Endothelial cell of umbilical vein (primary cell): Measurements from ENCODE around the gene PRPF8.

Experiments used
- CTCF ChIP-seq, 2 donors: IDR thresholded peaks; 1 replicate in 1 of 2; 2 replicates in 1 of 2; pipeline ENCODE4 v1.5.1; 2011; ENCODE audit warnings: low read length in 2 of 2, mild to moderate bottlenecking in 2 of 2, moderate library complexity in 2 of 2, control low read depth in 1 of 2, inconsistent platforms in 1 of 2, low read depth in 1 of 2; ENCODE audit not compliant: insufficient read depth in 1 of 2; ENCODE audit errors: extremely low read depth in 1 of 2
- POLR2A ChIP-seq: IDR thresholded peaks from 2 replicates; pipeline ENCODE4 v1.6.1; 2012; ENCODE audit warnings: low read depth, mild to moderate bottlenecking, control low read depth, low read length
- TF ChIP-seq, protein P1 (sequence below): IDR thresholded peaks from 2 replicates; pipeline ENCODE4 v1.6.1; 2011; ENCODE audit not compliant: insufficient read depth, insufficient read length

- no peak for TF ChIP-seq CTCF (IDR thresholded peaks at IDR 0.05; ENCODE audit: extremely low read depth in 1 of 2, insufficient read depth in 1 of 2, low read depth in 1 of 2, low read length in 2 of 2)
- TF ChIP-seq POLR2A: no peak
- TF ChIP-seq, protein P1, sequence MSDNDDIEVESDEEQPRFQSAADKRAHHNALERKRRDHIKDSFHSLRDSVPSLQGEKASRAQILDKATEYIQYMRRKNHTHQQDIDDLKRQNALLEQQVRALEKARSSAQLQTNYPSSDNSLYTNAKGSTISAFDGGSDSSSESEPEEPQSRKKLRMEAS: no peak
Measured at GRCh38 chr17:1718362-1719165, 33.9 kb upstream of the PRPF8 start.
